Mammary epithelial cell (primary cell): ENCODE data around the gene C16orf90.

ENCODE experiments used
- CTCF ChIP-seq, 2 donors: IDR thresholded peaks in 1 of 2; conservative IDR thresholded peaks in 1 of 2; 2 replicates each; pipeline ENCODE4 v1.5.1; 2011 to 2012; ENCODE audit warnings: inconsistent platforms in 2 of 2, low read length in 2 of 2, mild to moderate bottlenecking in 2 of 2, control low read depth in 1 of 2, low read depth in 1 of 2; ENCODE audit not compliant: insufficient read depth in 1 of 2; ENCODE audit errors: extremely low read depth in 1 of 2
- EZH2 ChIP-seq: IDR thresholded peaks from 2 replicates; pipeline ENCODE4 v1.6.1; 2012; ENCODE audit warnings: low read length, inconsistent platforms, borderline replicate concordance

- TF ChIP-seq CTCF (conservative IDR thresholded peaks at IDR 0.05 in 1 of 2, IDR thresholded peaks at IDR 0.05 in 1 of 2; ENCODE audit: extremely low read depth in 1 of 2, insufficient read depth in 1 of 2, low read depth in 1 of 2, low read length in 2 of 2): no peak
- no peak for TF ChIP-seq EZH2
These were observed 25.1 kb upstream of the C16orf90 start for GRCh38 chr16:3520413-3520812.
